ENCODE data around the gene ARL2BP.

Gene ARL2BP

GRCh38 chr16:57283214-57283958 lies 38.3 kb downstream of the ARL2BP start:
- peaks cover 7% of the 10 kb centered on the region for H3K4me1 ChIP-seq (ENCODE audit: insufficient read depth, insufficient read length)
- peak overlapping the region; percentile 70 for H3K4me3 ChIP-seq (ENCODE audit: insufficient read length, low read depth)
- H3K9me3 ChIP-seq (ENCODE audit: insufficient read depth, low read length): no peaks in the 10 kb centered on the region
- DNase-seq (ENCODE audit: low read depth, low spot score): no peak
- TF ChIP-seq YY1 (IDR thresholded peaks at IDR 0.05; ENCODE audit: insufficient read depth, insufficient read length): no peak
- no peak for TF ChIP-seq SUZ12 (IDR thresholded peaks at IDR 0.05; ENCODE audit: extremely low read depth, insufficient read depth, insufficient read length)
- no peak for TF ChIP-seq ZNF274 (IDR thresholded peaks at IDR 0.05; ENCODE audit: low read depth, low read length)
- H3K36me3 ChIP-seq (ENCODE audit: insufficient read depth, insufficient read length, low read length): no peaks in the 10 kb centered on the region
- peak overlapping the region; percentile 86 for H3K9ac ChIP-seq (ENCODE audit: insufficient read length, low read depth)
- H3K27me3 ChIP-seq (ENCODE audit: insufficient read depth, insufficient read length): peaks cover 32% of the 10 kb centered on the region

- Histone ChIP-seq H3K4me1 (ENCODE audit: insufficient read depth, insufficient read length) (peaks cover 7% of the 10 kb centered on the region), H3K27me3 (ENCODE audit: insufficient read depth, insufficient read length) (peaks cover 32% of the 10 kb centered on the region), H3K36me3 (ENCODE audit: insufficient read depth, insufficient read length, low read length) (no peaks in the 10 kb centered on the region), H3K9ac (ENCODE audit: insufficient read length, low read depth) (peak overlapping the region; percentile 86), H3K9me3 (ENCODE audit: insufficient read depth, low read length) (no peaks in the 10 kb centered on the region), H3K4me3 (ENCODE audit: insufficient read length, low read depth) (peak overlapping the region; percentile 70)
- TF ChIP-seq SUZ12 (IDR thresholded peaks at IDR 0.05; ENCODE audit: extremely low read depth, insufficient read depth, insufficient read length): no peak
- no peak for TF ChIP-seq YY1 (IDR thresholded peaks at IDR 0.05; ENCODE audit: insufficient read depth, insufficient read length)
- TF ChIP-seq ZNF274 (IDR thresholded peaks at IDR 0.05; ENCODE audit: low read depth, low read length): no peak
- DNase-seq (ENCODE audit: low read depth, low spot score): no peak
These were observed 38.8 kb downstream of the ARL2BP start for GRCh38 chr16:57283959-57284208.

GRCh38 chr16:57284209-57284951 lies 39.3 kb downstream of the ARL2BP start, which contains the start of gene PLLP:
TSS of gene PLLP (minus strand) at chr16:57284672. CDS start at chr16:57284540, 132 bp downstream.
- H3K4me1 ChIP-seq (ENCODE audit: insufficient read depth, insufficient read length): peaks cover 8% of the 10 kb centered on the region
- H3K27me3 ChIP-seq (ENCODE audit: insufficient read depth, insufficient read length): peaks cover 32% of the 10 kb centered on the region
- H3K9me3 ChIP-seq (ENCODE audit: insufficient read depth, low read length): no peaks in the 10 kb centered on the region
- no peak for DNase-seq (ENCODE audit: low read depth, low spot score)
- peak within 1 kb of the TSS; percentile 70 for H3K4me3 ChIP-seq (ENCODE audit: insufficient read length, low read depth)
- no peaks in the 10 kb centered on the region for H3K36me3 ChIP-seq (ENCODE audit: insufficient read depth, insufficient read length, low read length)
- TF ChIP-seq YY1 (IDR thresholded peaks at IDR 0.05; ENCODE audit: insufficient read depth, insufficient read length) (no peak), SUZ12 (IDR thresholded peaks at IDR 0.05; ENCODE audit: extremely low read depth, insufficient read depth, insufficient read length) (no peak), ZNF274 (IDR thresholded peaks at IDR 0.05; ENCODE audit: low read depth, low read length) (no peak)
- H3K9ac ChIP-seq (ENCODE audit: insufficient read length, low read depth): peak within 1 kb of the TSS; percentile 86

- Histone ChIP-seq H3K4me3 (ENCODE audit: insufficient read length, low read depth) (peak overlapping the region; percentile 70), H3K36me3 (ENCODE audit: insufficient read depth, insufficient read length, low read length) (no peaks in the 10 kb centered on the region), H3K4me1 (ENCODE audit: insufficient read depth, insufficient read length) (peaks cover 8% of the 10 kb centered on the region), H3K9ac (ENCODE audit: insufficient read length, low read depth) (peak overlapping the region; percentile 86), H3K9me3 (ENCODE audit: insufficient read depth, low read length) (no peaks in the 10 kb centered on the region), H3K27me3 (ENCODE audit: insufficient read depth, insufficient read length) (peaks cover 32% of the 10 kb centered on the region)
- DNase-seq (ENCODE audit: low read depth, low spot score): no peak
- TF ChIP-seq YY1 (IDR thresholded peaks at IDR 0.05; ENCODE audit: insufficient read depth, insufficient read length): no peak
- TF ChIP-seq ZNF274 (IDR thresholded peaks at IDR 0.05; ENCODE audit: low read depth, low read length): no peak
- TF ChIP-seq SUZ12 (IDR thresholded peaks at IDR 0.05; ENCODE audit: extremely low read depth, insufficient read depth, insufficient read length): no peak
These were observed 39.9 kb downstream of the ARL2BP start for GRCh38 chr16:57284952-57285363.

- TF ChIP-seq ZNF274 (IDR thresholded peaks at IDR 0.05; ENCODE audit: low read depth, low read length) (no peak), YY1 (IDR thresholded peaks at IDR 0.05; ENCODE audit: insufficient read depth, insufficient read length) (no peak), SUZ12 (IDR thresholded peaks at IDR 0.05; ENCODE audit: extremely low read depth, insufficient read depth, insufficient read length) (no peak)
- Histone ChIP-seq H3K9ac (ENCODE audit: insufficient read length, low read depth) (no peak overlapping the region), H3K4me1 (ENCODE audit: insufficient read depth, insufficient read length) (peaks cover 12% of the 10 kb centered on the region), H3K9me3 (ENCODE audit: insufficient read depth, low read length) (no peaks in the 10 kb centered on the region), H3K27me3 (ENCODE audit: insufficient read depth, insufficient read length) (peaks cover 32% of the 10 kb centered on the region), H3K4me3 (ENCODE audit: insufficient read length, low read depth) (no peak overlapping the region), H3K36me3 (ENCODE audit: insufficient read depth, insufficient read length, low read length) (no peaks in the 10 kb centered on the region)
- DNase-seq (ENCODE audit: low read depth, low spot score): no peak
These were observed 40.3 kb downstream of the ARL2BP start for GRCh38 chr16:57285379-57285778.

GRCh38 chr16:57289391-57290257 lies 44.6 kb downstream of the ARL2BP start:
- Histone ChIP-seq H3K4me3 (ENCODE audit: insufficient read length, low read depth) (no peak overlapping the region), H3K9ac (ENCODE audit: insufficient read length, low read depth) (no peak overlapping the region)

More at GRCh38 chr16:57289391-57290257, 44.6 kb downstream of the ARL2BP start:
- H3K4me1 ChIP-seq (ENCODE audit: insufficient read depth, insufficient read length): peaks cover 9% of the 10 kb centered on the region
- peaks cover 10% of the 10 kb centered on the region for H3K27me3 ChIP-seq (ENCODE audit: insufficient read depth, insufficient read length)
- no peaks in the 10 kb centered on the region for H3K9me3 ChIP-seq (ENCODE audit: insufficient read depth, low read length)
- H3K36me3 ChIP-seq (ENCODE audit: insufficient read depth, insufficient read length, low read length): no peaks in the 10 kb centered on the region
- no peak for DNase-seq (ENCODE audit: low read depth, low spot score)
- TF ChIP-seq SUZ12 (IDR thresholded peaks at IDR 0.05; ENCODE audit: extremely low read depth, insufficient read depth, insufficient read length) (no peak), ZNF274 (IDR thresholded peaks at IDR 0.05; ENCODE audit: low read depth, low read length) (no peak), YY1 (IDR thresholded peaks at IDR 0.05; ENCODE audit: insufficient read depth, insufficient read length) (no peak)

All from NT2/D1 (cell line).